ENCODE results near the gene HS3ST3A1.

HS3ST3A1 gene

DNA sequence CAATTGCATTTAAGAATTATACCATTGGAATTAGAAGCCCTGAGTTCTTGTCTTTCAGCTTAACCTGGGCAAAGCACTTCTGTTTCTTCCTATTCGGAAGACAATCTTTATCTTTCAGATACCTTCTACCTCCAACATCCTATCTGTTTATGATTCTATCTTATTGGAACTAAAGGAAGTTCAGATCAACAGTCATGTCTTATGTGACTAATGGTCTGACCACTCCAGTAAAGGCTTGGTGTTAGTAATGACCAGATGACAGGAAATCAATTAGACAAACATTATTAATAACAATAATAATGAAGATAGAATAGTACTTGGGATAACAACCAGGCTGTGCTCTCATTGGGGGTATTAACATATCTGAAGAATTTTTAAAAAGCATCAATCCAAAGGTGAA lies 11.3 kb downstream of the HS3ST3A1 start:
- Histone ChIP-seq H3F3A (ENCODE audit: insufficient read depth, low read length) (0 out of 2 replicates have a peak, but pooled peaks cover 4% of the 10 kb centered on the region), H3K79me2 (ENCODE audit: low read length) (no peaks in the 10 kb centered on the region), H3K27ac (ENCODE audit: low read length) (no peak overlapping the region), H3K4me3 (ENCODE audit: low read length) (no peak overlapping the region), H3K27me3 (replicated peaks; ENCODE audit: insufficient read depth, low read length) (no peaks in the 10 kb centered on the region), H3K4me1 (ENCODE audit: low read length) (no peaks in the 10 kb centered on the region), H4K20me1 (ENCODE audit: insufficient read depth, low read length) (no peaks in the 10 kb centered on the region), H3K4me2 (ENCODE audit: low read depth, low read length) (no peak overlapping the region), H3K9me2 (replicated peaks; ENCODE audit: insufficient read depth, low read length) (no peaks in the 10 kb centered on the region), H3K9ac (ENCODE audit: low read length) (no peak overlapping the region), H3K9me3 (replicated peaks; ENCODE audit: insufficient read depth, low read length) (no peaks in the 10 kb centered on the region), H3K36me3 (replicated peaks; ENCODE audit: insufficient read depth, low read length) (no peaks in the 10 kb centered on the region), H2AFZ (ENCODE audit: low read length) (no peak overlapping the region)
- DNase-seq, result no peak
- no peak for TF ChIP-seq EZH2 (optimal IDR thresholded peaks at IDR 0.05; ENCODE audit: low read depth, low read length)
- no peak for TF ChIP-seq EZH2phosphoT487 (IDR thresholded peaks at IDR 0.05; ENCODE audit: low read length)
- TF ChIP-seq CTCF (IDR thresholded peaks at IDR 0.05; ENCODE audit: low read length), result no peak

DNA sequence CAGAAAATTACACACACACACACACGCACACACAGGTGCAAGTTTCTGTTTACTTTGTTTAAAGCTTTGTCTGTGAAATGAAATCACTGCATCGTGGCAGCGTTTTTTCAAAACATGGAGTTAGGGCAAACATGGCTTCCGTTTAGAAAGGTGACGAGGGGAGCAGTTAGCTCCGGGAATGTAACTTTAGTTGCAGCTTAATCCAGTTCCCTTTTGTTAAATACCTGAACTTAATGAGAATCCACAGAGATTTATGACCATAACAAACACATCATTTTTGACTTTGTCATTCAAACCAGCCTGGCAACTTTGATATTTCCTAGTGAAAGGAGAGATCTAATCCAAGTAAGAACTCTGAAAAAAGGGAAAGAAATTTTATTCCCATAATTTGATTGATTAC lies 12.1 kb downstream of the HS3ST3A1 start:
- H3K9me2 ChIP-seq (replicated peaks; ENCODE audit: insufficient read depth, low read length), result no peaks in the 10 kb centered on the region
- TF ChIP-seq EZH2 (optimal IDR thresholded peaks at IDR 0.05; ENCODE audit: low read depth, low read length) (no peak), CTCF (IDR thresholded peaks at IDR 0.05; ENCODE audit: low read length) (no peak), EZH2phosphoT487 (IDR thresholded peaks at IDR 0.05; ENCODE audit: low read length) (no peak)
- H3K36me3 ChIP-seq (replicated peaks; ENCODE audit: insufficient read depth, low read length), result no peaks in the 10 kb centered on the region
- no peak overlapping the region for H2AFZ ChIP-seq (ENCODE audit: low read length)
- no peak overlapping the region for H3K9ac ChIP-seq (ENCODE audit: low read length)
- H4K20me1 ChIP-seq (ENCODE audit: insufficient read depth, low read length), result no peaks in the 10 kb centered on the region
- H3K27me3 ChIP-seq (replicated peaks; ENCODE audit: insufficient read depth, low read length), result no peaks in the 10 kb centered on the region
- no peaks in the 10 kb centered on the region for H3K79me2 ChIP-seq (ENCODE audit: low read length)
- H3K9me3 ChIP-seq (replicated peaks; ENCODE audit: insufficient read depth, low read length), result no peaks in the 10 kb centered on the region
- peak overlapping the region; percentile 20; the same call in 1 of the 2 replicates for H3K27ac ChIP-seq (ENCODE audit: low read length)
- H3K4me1 ChIP-seq (ENCODE audit: low read length), result no peaks in the 10 kb centered on the region
- H3K4me3 ChIP-seq (ENCODE audit: low read length), result no peak overlapping the region
- no peak overlapping the region for H3K4me2 ChIP-seq (ENCODE audit: low read depth, low read length)
- DNase-seq, result peak; percentile 67
- H3F3A ChIP-seq (ENCODE audit: insufficient read depth, low read length), result 0 out of 2 replicates have a peak, but pooled peaks cover 4% of the 10 kb centered on the region

- H3K4me3 ChIP-seq (ENCODE audit: low read length), result no peak overlapping the region
- H4K20me1 ChIP-seq (ENCODE audit: insufficient read depth, low read length), result no peaks in the 10 kb centered on the region
- no peaks in the 10 kb centered on the region for H3K36me3 ChIP-seq (replicated peaks; ENCODE audit: insufficient read depth, low read length)
- no peak overlapping the region for H2AFZ ChIP-seq (ENCODE audit: low read length)
- TF ChIP-seq EZH2 (optimal IDR thresholded peaks at IDR 0.05; ENCODE audit: low read depth, low read length), result no peak
- TF ChIP-seq EZH2phosphoT487 (IDR thresholded peaks at IDR 0.05; ENCODE audit: low read length), result no peak
- no peak for TF ChIP-seq CTCF (IDR thresholded peaks at IDR 0.05; ENCODE audit: low read length)
- H3K27ac ChIP-seq (ENCODE audit: low read length), result no peak overlapping the region
- no peaks in the 10 kb centered on the region for H3K9me3 ChIP-seq (replicated peaks; ENCODE audit: insufficient read depth, low read length)
- H3K4me1 ChIP-seq (ENCODE audit: low read length), result no peaks in the 10 kb centered on the region
- no peaks in the 10 kb centered on the region for H3K79me2 ChIP-seq (ENCODE audit: low read length)
- no peak overlapping the region for H3K4me2 ChIP-seq (ENCODE audit: low read depth, low read length)
- no peak for DNase-seq
- H3K9me2 ChIP-seq (replicated peaks; ENCODE audit: insufficient read depth, low read length), result no peaks in the 10 kb centered on the region
- 0 out of 2 replicates have a peak, but pooled peaks cover 4% of the 10 kb centered on the region for H3F3A ChIP-seq (ENCODE audit: insufficient read depth, low read length)
- H3K9ac ChIP-seq (ENCODE audit: low read length), result no peak overlapping the region
- no peaks in the 10 kb centered on the region for H3K27me3 ChIP-seq (replicated peaks; ENCODE audit: insufficient read depth, low read length)
Measured at GRCh38 chr17:13587487-13588338, 14.0 kb downstream of the HS3ST3A1 start.
